Activated T-helper 1 cell treated with anti-CD3 and anti-CD28 coated beads, Interleukin-2, amount 50 U/mL, for 16 hours (primary cell): ENCODE results near the gene NRP2.

ENCODE experiments used
- DNase-seq, 2 donors: peaks; one replicate each; pipeline ENCODE4 v3.0.0-alpha.2; 2020; ENCODE audit warnings: low read depth in 1 of 2, low spot score in 1 of 2

NRP2 gene

GRCh38 chr2:205769879-205770278 lies 87.6 kb downstream of the NRP2 start:
- DNase-seq: no peak

GRCh38 chr2:205770577-205770976 lies 88.3 kb downstream of the NRP2 start:
- DNase-seq: no peak

GRCh38 chr2:205771031-205771430 lies 88.7 kb downstream of the NRP2 start:
- DNase-seq: no peak

- no peak for DNase-seq
These were observed 89.4 kb downstream of the NRP2 start for GRCh38 chr2:205771666-205772065.

- no peak for DNase-seq
These were observed 90.7 kb downstream of the NRP2 start for GRCh38 chr2:205772983-205773382.

- DNase-seq: no peak
These were observed 91.7 kb downstream of the NRP2 start for GRCh38 chr2:205773989-205774388.

- DNase-seq: no peak
These were observed 93.0 kb downstream of the NRP2 start for GRCh38 chr2:205775097-205775877.

- no peak for DNase-seq
These were observed 93.8 kb downstream of the NRP2 start for GRCh38 chr2:205776139-205776538.

- no peak for DNase-seq
These were observed 94.4 kb downstream of the NRP2 start for GRCh38 chr2:205776720-205777119.

GRCh38 chr2:205778356-205778755 lies 96.1 kb downstream of the NRP2 start:
- DNase-seq: no peak

GRCh38 chr2:205780645-205781044 lies 98.3 kb downstream of the NRP2 start:
- DNase-seq: no peak

- no peak for DNase-seq
These were observed 99.1 kb downstream of the NRP2 start for GRCh38 chr2:205781244-205781931.

- DNase-seq: no peak
These were observed 100.6 kb downstream of the NRP2 start for GRCh38 chr2:205782941-205783340.

- no peak for DNase-seq
These were observed 101.7 kb downstream of the NRP2 start for GRCh38 chr2:205783872-205784499.

GRCh38 chr2:205785507-205786260 lies 103.4 kb downstream of the NRP2 start:
- no peak for DNase-seq

GRCh38 chr2:205786976-205787375 lies 104.7 kb downstream of the NRP2 start:
- no peak for DNase-seq

- no peak for DNase-seq
These were observed 105.5 kb downstream of the NRP2 start for GRCh38 chr2:205787761-205788160.

GRCh38 chr2:205789906-205790305 lies 107.6 kb downstream of the NRP2 start:
- no peak for DNase-seq

- DNase-seq: no peak
These were observed 110.6 kb downstream of the NRP2 start for GRCh38 chr2:205792908-205793307.

- DNase-seq: no peak
These were observed 114.6 kb downstream of the NRP2 start for GRCh38 chr2:205796805-205797313.

- DNase-seq: no peak
These were observed 115.6 kb downstream of the NRP2 start for GRCh38 chr2:205797866-205798265.
